Lower lobe of right lung (tissue), 2 donors: ENCODE results near the gene PHF21A. TPM values are rescaled to one million over a fixed set of nuclear protein-coding genes. Genes with fewer than 3 reads are reported as not detected.

ENCODE experiments used
- ATAC-seq, 2 donors: fragments of 200-7000 bp; cut with Tn5 transposase; one replicate each; pipeline ENCODE4 v1.9.1; 2020 to 2022; ENCODE audit warnings: mild to moderate bottlenecking in 2 of 2, moderate library complexity in 2 of 2
- DNase-seq: peaks from one replicate; pipeline ENCODE4 v3.0.0-alpha.2; 2020
- H3K27ac ChIP-seq: fragments of 200-600 bp; one replicate; pipeline ENCODE4 v1.8.0; 2022
- H3K27me3 ChIP-seq: fragments of 200-600 bp; one replicate; pipeline ENCODE4 v1.8.0; 2022; ENCODE audit warnings: low read depth
- H3K36me3 ChIP-seq: fragments of 200-600 bp; one replicate; pipeline ENCODE4 v1.8.0; 2022; ENCODE audit warnings: mild to moderate bottlenecking
- H3K4me1 ChIP-seq: fragments of 200-600 bp; one replicate; pipeline ENCODE4 v1.8.0; 2022
- H3K4me3 ChIP-seq: fragments of 200-600 bp; one replicate; pipeline ENCODE4 v1.8.0; 2022; ENCODE audit warnings: mild to moderate bottlenecking
- H3K9me3 ChIP-seq: fragments of 200-600 bp; one replicate; pipeline ENCODE4 v1.8.0; 2022
- CTCF ChIP-seq: fragments of 200-600 bp; IDR thresholded peaks from one replicate; pipeline ENCODE4 v1.8.0; 2022; ENCODE audit warnings: antibody characterized with exemption, mild to moderate bottlenecking
- intact Hi-C: fragments of 100-400 bp; cut with DNase I; formaldehyde crosslinking; loops from one replicate; pipeline ENCODE4 v1.11.0; 2022
- total RNA-seq: library from RNA; stranded (reverse); fragmentation: NEBNext Ultra II Directional; extraction: Animal tissue kit (Norgen Biotek cat#: 25700); gene quantifications from one replicate; pipeline ENCODE4 v1.2.1, GENCODE V29; 2021
- donor health status: DM: no; HTN: yes; CAD: no; lungs with severe emphysema.

The PHF21A gene
- total RNA-seq, 1 donor from 2014 or later = 48.4 TPM

- no peak for TF ChIP-seq CTCF
- Histone ChIP-seq H3K9me3 (no peaks in the 10 kb centered on the region), H3K27ac (no peak overlapping the region), H3K36me3 (no peaks in the 10 kb centered on the region), H3K4me1 (no peaks in the 10 kb centered on the region), H3K27me3 (no peaks in the 10 kb centered on the region), H3K4me3 (no peak overlapping the region)
- DNase-seq = no peak
- no peak for ATAC-seq
- intact Hi-C loops = no loop called here
These were observed 9.2 kb upstream of the PHF21A start for GRCh38 chr11:46130286-46130940.

- no peak for TF ChIP-seq CTCF
- H3K9me3 ChIP-seq = no peaks in the 10 kb centered on the region
- no peaks in the 10 kb centered on the region for H3K36me3 ChIP-seq
- H3K27me3 ChIP-seq = no peaks in the 10 kb centered on the region
- intact Hi-C loops = no loop called here
- H3K4me1 ChIP-seq = no peaks in the 10 kb centered on the region
- ATAC-seq (no peak), DNase-seq (no peak)
- H3K27ac ChIP-seq = no peak overlapping the region
- H3K4me3 ChIP-seq = no peak overlapping the region
These were observed 7.9 kb upstream of the PHF21A start for GRCh38 chr11:46129133-46129532.

GRCh38 chr11:46127150-46127638 lies 5.9 kb upstream of the PHF21A start:
- Histone ChIP-seq H3K9me3 (no peaks in the 10 kb centered on the region), H3K27me3 (no peaks in the 10 kb centered on the region), H3K4me1 (no peaks in the 10 kb centered on the region), H3K36me3 (no peaks in the 10 kb centered on the region), H3K4me3 (no peak overlapping the region), H3K27ac (no peak overlapping the region)
- DNase-seq = peak; percentile 48
- intact Hi-C loops = no loop called here
- ATAC-seq = peak; percentile 88 to 94
- peak; percentile 41 for TF ChIP-seq CTCF

- TF ChIP-seq CTCF = no peak
- intact Hi-C loops = no loop called here
These were observed 4.0 kb upstream of the PHF21A start for GRCh38 chr11:46125284-46125683.

GRCh38 chr11:46122945-46123715 lies 1.9 kb upstream of the PHF21A start:
- peaks cover 11% of the 10 kb centered on the region for H3K4me1 ChIP-seq
- H3K4me3 ChIP-seq = peak overlapping the region; percentile 72
- DNase-seq = no peak
- no peaks in the 10 kb centered on the region for H3K36me3 ChIP-seq
- ATAC-seq = no peak
- intact Hi-C loops = no loop called here
- no peak overlapping the region for H3K27ac ChIP-seq
- H3K9me3 ChIP-seq = no peaks in the 10 kb centered on the region
- H3K27me3 ChIP-seq = no peaks in the 10 kb centered on the region
- no peak for TF ChIP-seq CTCF

More at GRCh38 chr11:46125284-46125683, 4.0 kb upstream of the PHF21A start:
- H3K27ac ChIP-seq = no peak overlapping the region
- no peaks in the 10 kb centered on the region for H3K9me3 ChIP-seq
- no peak for DNase-seq
- H3K27me3 ChIP-seq = no peaks in the 10 kb centered on the region
- no peaks in the 10 kb centered on the region for H3K4me1 ChIP-seq
- no peak overlapping the region for H3K4me3 ChIP-seq
- H3K36me3 ChIP-seq = no peaks in the 10 kb centered on the region
- ATAC-seq = no peak
